PC-3 (cell line): ENCODE data around the gene CRIM1. TPM values are rescaled to one million over a fixed set of nuclear protein-coding genes. Genes with fewer than 3 reads are reported as not detected.
A peak's percentile ranks its signal among the peaks of the same experiment; 100 is the strongest.

Experiments used
- ATAC-seq: fragments of 200-7000 bp; cut with Tn5 transposase; 2 replicates; pipeline ENCODE4 v1.9.1; 2020; ENCODE audit warnings: mild to moderate bottlenecking, moderate library complexity
- BruUV-seq: library from RNA; stranded (reverse); fragments of 400-500 nt; replicated peaks from 2 replicates; lab custom pipeline; 2021; lab: Mats Ljungman, UMichigan
- CTCF ChIA-PET: fragments of 300-600 bp; sonication (Branson Sonifier 250); formaldehyde crosslinking; loops from one replicate; lab custom pipeline; 2022; ENCODE audit warnings: antibody characterized with exemption; lab: Charles Lee
- POLR2A ChIA-PET: fragments of 300-600 bp; sonication (Branson Sonifier 250); formaldehyde crosslinking; loops from one replicate; lab custom pipeline; 2022; ENCODE audit warnings: antibody characterized with exemption; ENCODE audit not compliant: unreplicated experiment; lab: Charles Lee
- DNase-seq: peaks from one replicate; pipeline ENCODE4 v3.0.0-alpha.2; 2015
- H2AFZ ChIP-seq: fragments of 300-600 bp; sonication (generic); 2 replicates; pipeline ENCODE4 v1.6.0; 2016; ENCODE audit warnings: antibody characterized with exemption, low read length
- H3F3A ChIP-seq: fragments of 300-600 bp; sonication (generic); one replicate; pipeline ENCODE4 v1.6.0; 2017; ENCODE audit warnings: antibody characterized with exemption, low read length, control low read depth, mild to moderate bottlenecking; ENCODE audit not compliant: unreplicated experiment
- H3K27ac ChIP-seq: fragments of 300-600 bp; sonication (generic); 2 replicates; pipeline ENCODE4 v1.5.1; 2016; ENCODE audit warnings: mild to moderate bottlenecking, low read length
- H3K27me3 ChIP-seq: fragments of 300-600 bp; sonication (generic); 2 replicates; pipeline ENCODE4 v1.6.1; 2016; ENCODE audit warnings: low read length, mixed read lengths
- H3K36me3 ChIP-seq: fragments of 300-600 bp; sonication (generic); 2 replicates; pipeline ENCODE4 v1.6.1; 2016; ENCODE audit warnings: low read depth, mixed run types, low read length, mixed read lengths
- H3K4me1 ChIP-seq: fragments of 300-600 bp; sonication (generic); 2 replicates; pipeline ENCODE4 v1.5.1; 2016; ENCODE audit warnings: low read length; ENCODE audit not compliant: insufficient read depth
- H3K4me2 ChIP-seq: fragments of 300-600 bp; sonication (generic); 2 replicates; pipeline ENCODE4 v1.6.0; 2016; ENCODE audit warnings: low read length
- H3K4me3 ChIP-seq: fragments of 300-600 bp; sonication (generic); 2 replicates; pipeline ENCODE4 v1.5.1; 2016; ENCODE audit warnings: mild to moderate bottlenecking, low read length, mixed read lengths
- H3K79me2 ChIP-seq: fragments of 300-600 bp; sonication (generic); 2 replicates; pipeline ENCODE4 v1.6.1; 2017; ENCODE audit warnings: low read length, mixed read lengths
- H3K9ac ChIP-seq: fragments of 300-600 bp; sonication (generic); 2 replicates; pipeline ENCODE4 v1.6.0; 2016; ENCODE audit warnings: mild to moderate bottlenecking, low read length
- H3K9me2 ChIP-seq: fragments of 300-600 bp; sonication (generic); replicated peaks from 2 replicates; pipeline ENCODE4 v1.6.1; 2016; ENCODE audit warnings: mixed run types, low read length, mixed read lengths
- H3K9me3 ChIP-seq: fragments of 300-600 bp; sonication (generic); 2 replicates; pipeline ENCODE4 v1.6.1; 2016; ENCODE audit warnings: low read length, mixed read lengths
- H4K20me1 ChIP-seq: fragments of 300-600 bp; sonication (generic); 2 replicates; pipeline ENCODE4 v1.6.1; 2016; ENCODE audit warnings: low read length, mixed read lengths
- EZH2 ChIP-seq: fragments of 300-600 bp; sonication (generic); IDR thresholded peaks from one replicate; pipeline ENCODE4 v1.6.1; 2017; ENCODE audit warnings: antibody characterized with exemption, mild to moderate bottlenecking, low read length; ENCODE audit not compliant: unreplicated experiment
- EZH2phosphoT487 ChIP-seq: fragments of 300-600 bp; sonication (generic); IDR thresholded peaks from 2 replicates; pipeline ENCODE4 v1.6.1; 2018; ENCODE audit warnings: mild to moderate bottlenecking, antibody characterized with exemption, low read length, borderline replicate concordance
- intact Hi-C: fragments of 100-400 bp; cut with micrococcal nuclease; formaldehyde crosslinking; loops from 2 replicates; pipeline ENCODE4 v1.9.0; 2023
- total RNA-seq: library from RNA; depleted of rRNA; stranded (reverse); fragments of >200 nt; gene quantifications from 2 replicates; pipeline ENCODE4 v1.2.3, GENCODE V29; 2014
- TF ChIP-seq, protein P1 (sequence below): fragments of 300-600 bp; sonication (generic); conservative IDR thresholded peaks from 2 replicates; pipeline ENCODE4 v1.5.1; 2017; ENCODE audit warnings: antibody characterized with exemption, low read depth, mild to moderate bottlenecking, low read length

CRIM1 gene
- total RNA-seq, 1 experiment from 2014 or later: 70.7 TPM

DNA sequence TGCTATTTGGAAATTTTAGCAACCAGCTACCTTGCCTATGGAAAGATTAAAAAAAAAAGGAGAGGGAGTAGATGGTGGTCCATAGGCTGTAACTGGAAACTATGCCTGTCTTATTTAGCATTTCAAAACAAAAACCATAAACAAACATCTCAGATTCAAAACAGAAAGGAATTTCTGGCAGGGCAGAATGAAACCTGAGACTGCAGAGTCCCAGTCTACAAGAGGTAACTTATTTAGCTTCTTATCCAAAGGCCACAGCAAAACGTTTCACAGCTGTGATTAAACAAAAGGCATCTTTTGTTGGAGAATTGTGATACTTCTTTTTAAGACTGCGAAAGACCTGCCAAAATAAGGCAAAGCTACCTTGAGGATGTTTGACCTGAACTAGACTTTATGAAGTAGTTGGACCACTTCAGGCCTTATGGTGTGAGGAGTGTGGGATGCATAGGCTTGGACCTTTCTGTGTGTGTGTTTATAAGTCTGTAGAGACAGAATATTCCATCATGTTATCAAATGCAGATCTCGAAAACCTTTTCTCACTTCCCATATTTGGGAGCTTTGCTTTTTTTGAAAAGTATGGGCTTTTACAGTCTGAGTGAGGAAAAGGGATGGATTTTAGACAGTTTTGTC is 11.0 kb downstream of the CRIM1 start:
- H3K27ac ChIP-seq: no peak overlapping the region
- ChIA-PET CTCF (interaction anchor here (0.6 kb wide), 1 partner anchor 14 kb away, joined by 7 read pairs; no protein-coding TSS in a partner anchor), POLR2A (interaction anchor here (0.6 kb wide), 1 partner anchor 72 kb away, joined by 6 read pairs; no protein-coding TSS in a partner anchor)
- H3F3A ChIP-seq: peaks cover 7% of the 10 kb centered on the region
- H3K27me3 ChIP-seq: no peaks in the 10 kb centered on the region
- no peak overlapping the region for H2AFZ ChIP-seq
- H3K4me2 ChIP-seq: peak overlapping the region; percentile 64
- peaks cover 100% of the 10 kb centered on the region for H3K79me2 ChIP-seq
- ATAC-seq: peak; percentile 13; the same call in 1 of the 2 replicates
- H3K9ac ChIP-seq: no peak overlapping the region
- TF ChIP-seq EZH2phosphoT487: no peak
- TF ChIP-seq, protein P1, sequence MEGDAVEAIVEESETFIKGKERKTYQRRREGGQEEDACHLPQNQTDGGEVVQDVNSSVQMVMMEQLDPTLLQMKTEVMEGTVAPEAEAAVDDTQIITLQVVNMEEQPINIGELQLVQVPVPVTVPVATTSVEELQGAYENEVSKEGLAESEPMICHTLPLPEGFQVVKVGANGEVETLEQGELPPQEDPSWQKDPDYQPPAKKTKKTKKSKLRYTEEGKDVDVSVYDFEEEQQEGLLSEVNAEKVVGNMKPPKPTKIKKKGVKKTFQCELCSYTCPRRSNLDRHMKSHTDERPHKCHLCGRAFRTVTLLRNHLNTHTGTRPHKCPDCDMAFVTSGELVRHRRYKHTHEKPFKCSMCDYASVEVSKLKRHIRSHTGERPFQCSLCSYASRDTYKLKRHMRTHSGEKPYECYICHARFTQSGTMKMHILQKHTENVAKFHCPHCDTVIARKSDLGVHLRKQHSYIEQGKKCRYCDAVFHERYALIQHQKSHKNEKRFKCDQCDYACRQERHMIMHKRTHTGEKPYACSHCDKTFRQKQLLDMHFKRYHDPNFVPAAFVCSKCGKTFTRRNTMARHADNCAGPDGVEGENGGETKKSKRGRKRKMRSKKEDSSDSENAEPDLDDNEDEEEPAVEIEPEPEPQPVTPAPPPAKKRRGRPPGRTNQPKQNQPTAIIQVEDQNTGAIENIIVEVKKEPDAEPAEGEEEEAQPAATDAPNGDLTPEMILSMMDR: no peak
- no peak for TF ChIP-seq EZH2
- intact Hi-C loops: no loop called here
- peaks cover 6% of the 10 kb centered on the region; the same call in 1 of the 2 replicates for H3K36me3 ChIP-seq
- no TSS peak for BruUV-seq
- peaks cover 76% of the 10 kb centered on the region for H4K20me1 ChIP-seq
- no peak overlapping the region for H3K4me3 ChIP-seq
- H3K4me1 ChIP-seq: peaks cover 68% of the 10 kb centered on the region
- H3K9me2 ChIP-seq: no peaks in the 10 kb centered on the region
- no peaks in the 10 kb centered on the region for H3K9me3 ChIP-seq
- peak; percentile 44 for DNase-seq

DNA sequence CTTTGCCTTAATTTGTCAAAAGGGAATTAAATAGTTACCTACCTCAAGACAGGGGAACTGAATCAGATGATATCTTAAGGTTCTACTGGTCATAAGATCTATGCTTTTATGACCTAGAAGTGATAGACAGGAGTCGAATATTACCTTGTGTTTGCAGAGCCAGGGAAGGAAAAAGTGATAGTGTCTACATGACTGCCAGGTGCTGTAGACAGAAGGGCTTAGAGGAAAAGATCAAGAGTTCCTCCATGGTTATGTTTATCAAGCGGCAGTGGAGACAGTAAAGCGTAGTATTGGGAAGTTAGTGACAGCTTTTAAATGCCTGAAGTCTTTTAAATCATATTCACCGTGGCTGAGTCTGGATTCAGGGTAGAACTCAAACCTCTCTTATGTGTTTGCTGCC is 11.9 kb downstream of the CRIM1 start:
- DNase-seq (no peak), ATAC-seq (no peak)
- H3K9ac ChIP-seq: no peak overlapping the region
- no peak overlapping the region for H3K27ac ChIP-seq
- intact Hi-C loops: no loop called here
- no peak overlapping the region for H2AFZ ChIP-seq
- TF ChIP-seq EZH2phosphoT487 (no peak), EZH2 (no peak)
- TF ChIP-seq, protein P1: no peak
- ChIA-PET POLR2A (no interaction called here), CTCF (interaction anchor here (1.0 kb wide), 1 partner anchor 71 kb away, joined by 3 read pairs; no protein-coding TSS in a partner anchor)
- no peak overlapping the region; the same call in 1 of the 2 replicates for H3K4me3 ChIP-seq
- H4K20me1 ChIP-seq: peaks cover 71% of the 10 kb centered on the region
- no peaks in the 10 kb centered on the region for H3K9me2 ChIP-seq
- peaks cover 68% of the 10 kb centered on the region for H3K4me1 ChIP-seq
- H3K9me3 ChIP-seq: no peaks in the 10 kb centered on the region
- no TSS peak for BruUV-seq
- no peaks in the 10 kb centered on the region for H3K27me3 ChIP-seq
- H3K36me3 ChIP-seq: peaks cover 4% of the 10 kb centered on the region; the same call in 1 of the 2 replicates
- H3K79me2 ChIP-seq: peaks cover 100% of the 10 kb centered on the region
- peak overlapping the region; percentile 64 for H3K4me2 ChIP-seq
- H3F3A ChIP-seq: peaks cover 7% of the 10 kb centered on the region
